ENCODE data around the gene COL7A1.

Gene COL7A1

DNA sequence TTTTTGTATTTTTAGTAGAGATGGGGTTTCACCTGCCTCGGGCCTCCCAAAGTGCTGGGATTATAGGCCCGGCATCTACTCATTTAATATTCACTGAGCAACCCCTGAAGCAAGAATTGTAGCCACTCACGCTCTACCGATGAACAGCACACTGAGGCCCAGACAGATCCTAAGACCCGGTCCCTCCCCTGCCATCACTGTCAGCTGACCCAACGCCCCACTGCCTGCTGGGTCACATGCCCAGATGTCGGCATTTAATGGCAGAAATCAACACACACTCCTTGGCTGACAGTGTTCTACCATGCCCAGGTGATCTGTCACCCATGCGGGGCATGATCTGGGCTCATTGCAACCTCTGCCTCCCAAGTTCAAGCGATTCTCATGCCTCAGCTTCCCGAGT, 29.6 kb upstream of the COL7A1 start:
- no peak for TF ChIP-seq TEAD4 (IDR thresholded peaks at IDR 0.05)
- TF ChIP-seq NFIC (IDR thresholded peaks at IDR 0.05), result no peak
- no peak for TF ChIP-seq FOXM1 (IDR thresholded peaks at IDR 0.05; ENCODE audit: borderline replicate concordance, low read depth)
- no peak for TF ChIP-seq TCF12 (IDR thresholded peaks at IDR 0.05; ENCODE audit: low read depth)
- no peak for TF ChIP-seq TAF1 (IDR thresholded peaks at IDR 0.05; ENCODE audit: low read depth)
- TF ChIP-seq, protein P1, sequence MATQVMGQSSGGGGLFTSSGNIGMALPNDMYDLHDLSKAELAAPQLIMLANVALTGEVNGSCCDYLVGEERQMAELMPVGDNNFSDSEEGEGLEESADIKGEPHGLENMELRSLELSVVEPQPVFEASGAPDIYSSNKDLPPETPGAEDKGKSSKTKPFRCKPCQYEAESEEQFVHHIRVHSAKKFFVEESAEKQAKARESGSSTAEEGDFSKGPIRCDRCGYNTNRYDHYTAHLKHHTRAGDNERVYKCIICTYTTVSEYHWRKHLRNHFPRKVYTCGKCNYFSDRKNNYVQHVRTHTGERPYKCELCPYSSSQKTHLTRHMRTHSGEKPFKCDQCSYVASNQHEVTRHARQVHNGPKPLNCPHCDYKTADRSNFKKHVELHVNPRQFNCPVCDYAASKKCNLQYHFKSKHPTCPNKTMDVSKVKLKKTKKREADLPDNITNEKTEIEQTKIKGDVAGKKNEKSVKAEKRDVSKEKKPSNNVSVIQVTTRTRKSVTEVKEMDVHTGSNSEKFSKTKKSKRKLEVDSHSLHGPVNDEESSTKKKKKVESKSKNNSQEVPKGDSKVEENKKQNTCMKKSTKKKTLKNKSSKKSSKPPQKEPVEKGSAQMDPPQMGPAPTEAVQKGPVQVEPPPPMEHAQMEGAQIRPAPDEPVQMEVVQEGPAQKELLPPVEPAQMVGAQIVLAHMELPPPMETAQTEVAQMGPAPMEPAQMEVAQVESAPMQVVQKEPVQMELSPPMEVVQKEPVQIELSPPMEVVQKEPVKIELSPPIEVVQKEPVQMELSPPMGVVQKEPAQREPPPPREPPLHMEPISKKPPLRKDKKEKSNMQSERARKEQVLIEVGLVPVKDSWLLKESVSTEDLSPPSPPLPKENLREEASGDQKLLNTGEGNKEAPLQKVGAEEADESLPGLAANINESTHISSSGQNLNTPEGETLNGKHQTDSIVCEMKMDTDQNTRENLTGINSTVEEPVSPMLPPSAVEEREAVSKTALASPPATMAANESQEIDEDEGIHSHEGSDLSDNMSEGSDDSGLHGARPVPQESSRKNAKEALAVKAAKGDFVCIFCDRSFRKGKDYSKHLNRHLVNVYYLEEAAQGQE (IDR thresholded peaks at IDR 0.05; ENCODE audit: low read depth), result no peak

DNA sequence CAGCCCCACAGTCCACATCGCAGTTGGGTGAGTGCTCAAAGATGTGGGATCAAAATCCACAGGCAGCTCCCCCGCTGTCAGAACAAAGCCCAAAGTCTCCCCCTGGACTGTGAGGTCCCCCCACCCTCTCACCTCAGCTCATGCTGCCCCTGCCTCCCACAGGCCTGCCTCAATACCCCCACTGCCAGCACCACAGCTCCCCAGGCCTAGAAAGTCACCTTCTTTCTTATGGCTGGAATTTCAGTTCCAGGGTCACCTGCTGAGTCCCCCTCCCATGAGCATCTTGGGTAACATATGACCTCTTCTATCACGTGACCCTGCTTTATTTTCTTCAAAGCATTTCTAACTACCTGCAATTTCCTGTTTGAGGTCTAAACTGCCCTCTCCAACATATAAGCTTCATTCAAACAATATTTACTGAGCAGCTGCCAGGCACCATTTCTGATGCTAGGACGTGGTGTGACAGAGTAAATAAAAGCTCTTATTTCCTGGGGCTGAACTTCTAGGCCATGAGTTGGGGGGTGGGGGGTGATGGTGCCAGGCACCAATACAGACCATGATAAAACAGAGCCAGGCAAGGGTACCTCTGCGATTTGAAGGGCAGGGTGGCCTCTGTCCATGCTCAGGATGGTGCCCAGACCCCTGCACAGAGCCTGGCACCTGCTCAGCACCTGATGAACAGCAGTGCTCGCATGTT, 28.9 kb upstream of the COL7A1 start:
- TF ChIP-seq, protein P2, sequence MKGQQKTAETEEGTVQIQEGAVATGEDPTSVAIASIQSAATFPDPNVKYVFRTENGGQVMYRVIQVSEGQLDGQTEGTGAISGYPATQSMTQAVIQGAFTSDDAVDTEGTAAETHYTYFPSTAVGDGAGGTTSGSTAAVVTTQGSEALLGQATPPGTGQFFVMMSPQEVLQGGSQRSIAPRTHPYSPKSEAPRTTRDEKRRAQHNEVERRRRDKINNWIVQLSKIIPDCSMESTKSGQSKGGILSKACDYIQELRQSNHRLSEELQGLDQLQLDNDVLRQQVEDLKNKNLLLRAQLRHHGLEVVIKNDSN (IDR thresholded peaks at IDR 0.05), result peak; percentile 44; the same call in 1 of the 2 replicates
- no peak for TF ChIP-seq CEBPB (IDR thresholded peaks at IDR 0.05)

DNA sequence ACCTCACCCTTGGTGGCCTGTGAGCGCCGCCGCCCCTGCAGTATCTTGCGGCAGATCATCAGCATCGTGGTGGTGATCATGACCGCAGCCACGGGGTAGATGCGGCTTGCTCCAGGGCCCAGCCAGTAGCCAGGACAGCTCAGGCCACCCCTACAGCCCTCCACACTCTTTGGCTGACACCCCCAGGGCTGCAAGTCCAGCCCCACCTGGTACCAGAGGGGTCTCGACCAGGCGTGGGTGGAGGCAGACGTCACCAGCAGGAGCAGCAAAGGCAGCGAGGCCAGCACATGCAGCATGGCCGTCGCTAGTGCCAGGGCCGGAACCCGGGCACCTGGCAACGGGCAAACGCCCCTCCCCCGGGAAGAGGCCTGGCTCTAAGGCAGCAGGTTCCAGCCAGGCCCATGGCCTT, 26.3 kb upstream of the COL7A1 start, which contains the start of gene TMEM89:
Gene TMEM89 (minus strand): TSS at position 309 of the 409 bp plus-strand sequence. CDS start 13 bp downstream, at position 296.
- TF ChIP-seq, protein P3, sequence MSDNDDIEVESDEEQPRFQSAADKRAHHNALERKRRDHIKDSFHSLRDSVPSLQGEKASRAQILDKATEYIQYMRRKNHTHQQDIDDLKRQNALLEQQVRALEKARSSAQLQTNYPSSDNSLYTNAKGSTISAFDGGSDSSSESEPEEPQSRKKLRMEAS (IDR thresholded peaks at IDR 0.05), result no peak
- TF ChIP-seq EGR1 (IDR thresholded peaks at IDR 0.05) (no peak), TCF12 (IDR thresholded peaks at IDR 0.05; ENCODE audit: low read depth) (no peak), FOXM1 (IDR thresholded peaks at IDR 0.05; ENCODE audit: borderline replicate concordance, low read depth) (no peak), CREB1 (IDR thresholded peaks at IDR 0.05; ENCODE audit: low read depth) (no peak), EP300 (IDR thresholded peaks at IDR 0.05; ENCODE audit: borderline replicate concordance) (no peak), RAD21 (IDR thresholded peaks at IDR 0.05; ENCODE audit: low read depth) (no peak), ZBTB7A (IDR thresholded peaks at IDR 0.05; ENCODE audit: low read depth) (no peak), TEAD4 (IDR thresholded peaks at IDR 0.05) (no peak), NFIC (IDR thresholded peaks at IDR 0.05) (no peak), TAF1 (IDR thresholded peaks at IDR 0.05; ENCODE audit: low read depth) (no peak), YY1 (IDR thresholded peaks at IDR 0.05; ENCODE audit: low read depth) (no peak)
- TF ChIP-seq, protein P2 (IDR thresholded peaks at IDR 0.05), result no peak
- TF ChIP-seq, protein P1 (IDR thresholded peaks at IDR 0.05; ENCODE audit: low read depth), result no peak

- TF ChIP-seq, protein P1 (IDR thresholded peaks at IDR 0.05; ENCODE audit: low read depth), result no peak
- no peak for TF ChIP-seq TEAD4 (IDR thresholded peaks at IDR 0.05)
- TF ChIP-seq NFIC (IDR thresholded peaks at IDR 0.05), result no peak
- no peak for TF ChIP-seq CEBPB (IDR thresholded peaks at IDR 0.05)
- no peak for TF ChIP-seq TCF12 (IDR thresholded peaks at IDR 0.05; ENCODE audit: low read depth)
- TF ChIP-seq EGR1 (IDR thresholded peaks at IDR 0.05), result no peak
- TF ChIP-seq, protein P3 (IDR thresholded peaks at IDR 0.05), result no peak
- TF ChIP-seq, protein P2 (IDR thresholded peaks at IDR 0.05), result no peak
- TF ChIP-seq FOXM1 (IDR thresholded peaks at IDR 0.05; ENCODE audit: borderline replicate concordance, low read depth), result no peak
- TF ChIP-seq TAF1 (IDR thresholded peaks at IDR 0.05; ENCODE audit: low read depth), result no peak
- TF ChIP-seq RAD21 (IDR thresholded peaks at IDR 0.05; ENCODE audit: low read depth), result no peak
- no peak for TF ChIP-seq CREB1 (IDR thresholded peaks at IDR 0.05; ENCODE audit: low read depth)
- TF ChIP-seq EP300 (IDR thresholded peaks at IDR 0.05; ENCODE audit: borderline replicate concordance), result no peak
- no peak for TF ChIP-seq YY1 (IDR thresholded peaks at IDR 0.05; ENCODE audit: low read depth)
- no peak for TF ChIP-seq ZBTB7A (IDR thresholded peaks at IDR 0.05; ENCODE audit: low read depth)
Measured at GRCh38 chr3:48619541-48620524, 24.7 kb upstream of the COL7A1 start.
